ENCODE results near the gene CDH18.

- TF ChIP-seq POLR2A (IDR thresholded peaks at IDR 0.05; ENCODE audit: low read depth, low read length) = no peak
- TF ChIP-seq POLR2AphosphoS5 (IDR thresholded peaks at IDR 0.05; ENCODE audit: insufficient read depth, low read depth, low read length) = no peak
- no peak for TF ChIP-seq CTCF (IDR thresholded peaks at IDR 0.05; ENCODE audit: extremely low read depth in 1 of 2, insufficient read depth in 1 of 2, low read depth in 1 of 2, low read length in 2 of 2)
Observed at GRCh38 chr5:19479562-19479961, 508.4 kb downstream of the CDH18 start.

Data from endothelial cell of umbilical vein (primary cell).